SJSA1 (cell line): Measurements from ENCODE around the gene FBP2. TPM values are rescaled to one million over a fixed set of nuclear protein-coding genes. Genes with fewer than 3 reads are reported as not detected.
A peak's percentile ranks its signal among the peaks of the same experiment; 100 is the strongest.
"Not testable (repeated sequence)": the region's sequence is repeated elsewhere in the genome, so short reads cannot be mapped to it uniquely, and the experiment has no call there.

ENCODE experiments used
- DNase-seq, 2 experiments: peaks; one replicate each; pipeline ENCODE4 v3.0.0-alpha.2; 2015 to 2020; ENCODE audit warnings: low spot score in 2 of 2, low read depth in 1 of 2
- H3K27ac ChIP-seq: fragments of 250-450 bp; sonication (Bioruptor Pico); 2 replicates; pipeline ENCODE4 v1.5.1; 2020; ENCODE audit warnings: mild to moderate bottlenecking, moderate library complexity
- H3K27me3 ChIP-seq: fragments of 250-450 bp; sonication (Bioruptor Pico); replicated peaks from 2 replicates; pipeline ENCODE4 v1.5.1; 2020; ENCODE audit warnings: mild to moderate bottlenecking, moderate library complexity
- H3K36me3 ChIP-seq: fragments of 250-450 bp; sonication (Bioruptor Pico); 2 replicates; pipeline ENCODE4 v1.5.1; 2020; ENCODE audit warnings: mild to moderate bottlenecking
- H3K4me1 ChIP-seq: fragments of 250-450 bp; sonication (Bioruptor Pico); replicated peaks from 2 replicates; pipeline ENCODE4 v1.6.1; 2021; ENCODE audit warnings: mild to moderate bottlenecking
- H3K4me3 ChIP-seq: fragments of 250-450 bp; sonication (Bioruptor Pico); 2 replicates; pipeline ENCODE4 v1.5.1; 2020; ENCODE audit warnings: mild to moderate bottlenecking
- H3K9me3 ChIP-seq: fragments of 250-450 bp; sonication (Bioruptor Pico); replicated peaks from 2 replicates; pipeline ENCODE4 v1.5.1; 2020; ENCODE audit warnings: mild to moderate bottlenecking
- total RNA-seq: library from RNA; depleted of rRNA; stranded (reverse); fragments of >200 nt; shearing (Covaris generic); gene quantifications from 2 replicates; pipeline ENCODE4 v1.2.3, GENCODE V29; 2014

The FBP2 gene
- total RNA-seq, 1 experiment from 2014 or later = not detected

- H3K4me1 ChIP-seq = no peaks in the 10 kb centered on the region
- H3K27me3 ChIP-seq = no peaks in the 10 kb centered on the region; the same call in 1 of the 2 replicates
- no peak overlapping the region for H3K27ac ChIP-seq
- no peaks in the 10 kb centered on the region for H3K36me3 ChIP-seq
- no peak for DNase-seq
- no peaks in the 10 kb centered on the region for H3K9me3 ChIP-seq
- H3K4me3 ChIP-seq = no peak overlapping the region
These were observed 5.5 kb upstream of the FBP2 start for GRCh38 chr9:94599102-94599501.

DNA sequence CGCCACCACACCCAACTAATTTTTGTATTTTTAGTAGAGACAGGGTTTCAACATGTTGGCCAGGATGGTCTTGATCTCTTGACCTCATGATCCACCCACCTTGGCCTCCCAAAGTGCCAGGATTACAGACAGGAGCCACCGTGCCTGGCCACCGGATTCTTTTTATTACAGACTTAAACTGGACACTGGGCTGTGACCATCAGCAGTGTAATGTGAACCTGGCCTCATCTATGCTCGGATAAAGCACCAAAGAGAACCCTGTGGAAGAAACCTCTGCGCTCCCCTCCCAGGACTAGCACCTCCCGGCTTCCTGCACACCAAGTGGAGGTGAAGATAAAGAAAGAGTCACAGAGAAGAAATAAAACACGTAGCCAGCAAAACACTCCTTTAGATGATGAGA is 941 bp downstream of the FBP2 start:
- H3K36me3 ChIP-seq, H3K27ac ChIP-seq, H3K4me1 ChIP-seq, H3K9me3 ChIP-seq, H3K4me3 ChIP-seq, H3K27me3 ChIP-seq, DNase-seq: not testable (repeated sequence)

GRCh38 chr9:94591876-94592275 is 1.7 kb downstream of the FBP2 start:
- Histone ChIP-seq H3K36me3 (no peaks in the 10 kb centered on the region), H3K4me1 (peaks cover 4% of the 10 kb centered on the region), H3K9me3 (no peaks in the 10 kb centered on the region), H3K27me3 (no peaks in the 10 kb centered on the region; the same call in 1 of the 2 replicates), H3K4me3 (no peak overlapping the region), H3K27ac (no peak overlapping the region)
- DNase-seq = no peak

DNA sequence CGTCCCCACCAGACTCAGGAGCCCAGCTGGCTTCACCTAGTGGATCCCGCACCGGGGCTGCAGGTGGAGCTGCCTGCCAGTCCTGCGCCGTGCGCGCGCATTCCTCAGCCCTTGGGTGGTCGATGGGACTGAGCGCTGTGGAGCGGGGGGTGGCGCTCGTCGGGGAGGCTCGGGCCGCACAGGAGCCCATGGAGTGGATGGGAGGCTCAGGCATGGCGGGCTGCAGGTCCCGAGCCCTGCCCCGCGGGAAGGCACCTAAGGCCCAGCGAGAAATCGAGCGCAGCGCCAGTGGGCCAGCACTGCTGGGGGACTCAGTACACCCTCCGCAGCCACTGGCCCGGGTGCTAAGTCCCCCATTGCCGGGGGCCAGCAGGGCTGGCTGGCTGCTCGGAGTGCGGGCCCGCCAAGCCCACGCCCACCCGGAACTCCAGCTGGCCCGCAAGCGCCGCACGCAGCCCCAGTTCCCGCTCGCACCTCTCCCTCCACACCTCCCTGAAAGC is 2.5 kb downstream of the FBP2 start:
- not testable (repeated sequence) for H3K9me3 ChIP-seq, H3K4me3 ChIP-seq, H3K4me1 ChIP-seq, H3K27ac ChIP-seq, H3K27me3 ChIP-seq, DNase-seq, H3K36me3 ChIP-seq

- Histone ChIP-seq H3K27ac (no peak overlapping the region), H3K4me1 (peaks cover 10% of the 10 kb centered on the region), H3K27me3 (no peaks in the 10 kb centered on the region), H3K9me3 (no peaks in the 10 kb centered on the region), H3K36me3 (no peaks in the 10 kb centered on the region), H3K4me3 (no peak overlapping the region)
- DNase-seq = no peak
These were observed 4.9 kb downstream of the FBP2 start for GRCh38 chr9:94588681-94589080.

GRCh38 chr9:94586814-94587213 is 6.8 kb downstream of the FBP2 start:
- peaks cover 10% of the 10 kb centered on the region for H3K4me1 ChIP-seq
- DNase-seq = no peak
- peak overlapping the region; percentile 12 for H3K4me3 ChIP-seq
- H3K36me3 ChIP-seq = no peaks in the 10 kb centered on the region
- no peaks in the 10 kb centered on the region for H3K27me3 ChIP-seq
- H3K9me3 ChIP-seq = no peaks in the 10 kb centered on the region
- no peak overlapping the region for H3K27ac ChIP-seq

DNA sequence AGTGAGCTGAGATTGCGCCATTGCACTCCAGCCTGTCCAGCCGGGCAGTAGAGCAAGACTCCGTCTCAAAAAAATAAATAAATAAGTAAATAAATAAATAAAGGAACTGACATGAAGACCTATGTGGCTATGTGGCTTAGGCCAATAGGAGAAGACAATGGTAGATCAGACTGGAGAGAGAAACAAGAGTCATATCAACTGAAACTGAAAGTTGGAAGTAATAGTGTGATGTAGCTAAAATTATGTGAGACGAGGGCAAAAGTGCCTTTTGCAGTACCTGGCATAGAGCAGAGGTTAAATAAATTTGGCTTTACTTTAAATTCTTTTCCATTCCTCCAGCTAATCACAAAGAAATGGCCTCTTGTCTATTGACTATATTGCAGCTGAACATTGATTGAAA is 7.3 kb downstream of the FBP2 start:
- Histone ChIP-seq H3K36me3 (no peaks in the 10 kb centered on the region), H3K27me3 (no peaks in the 10 kb centered on the region), H3K4me3 (peak overlapping the region; percentile 12), H3K9me3 (no peaks in the 10 kb centered on the region), H3K27ac (no peak overlapping the region), H3K4me1 (peaks cover 10% of the 10 kb centered on the region)
- no peak for DNase-seq

DNA sequence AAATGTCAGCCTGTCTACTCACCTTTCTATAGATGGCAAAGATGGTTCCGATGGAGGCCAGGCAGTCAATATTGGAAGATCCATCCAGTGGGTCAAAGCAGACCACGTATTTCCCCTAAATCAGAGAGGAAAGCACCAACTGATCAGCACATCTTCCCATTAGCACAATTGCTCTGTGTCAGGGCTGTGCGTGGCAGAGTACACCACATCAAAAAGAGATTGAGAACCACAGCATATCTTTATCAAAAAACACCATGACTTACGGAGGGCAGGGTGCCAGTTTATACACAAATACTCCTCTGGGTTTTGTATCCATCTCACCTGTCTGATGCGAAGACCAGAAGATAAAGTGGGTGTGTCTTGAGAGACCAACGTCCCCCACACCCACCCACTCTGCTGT is 9.1 kb downstream of the FBP2 start:
- Histone ChIP-seq H3K27ac (no peak overlapping the region), H3K27me3 (no peaks in the 10 kb centered on the region), H3K4me1 (peaks cover 10% of the 10 kb centered on the region), H3K4me3 (no peak overlapping the region), H3K36me3 (no peaks in the 10 kb centered on the region), H3K9me3 (no peaks in the 10 kb centered on the region)
- no peak for DNase-seq

DNA sequence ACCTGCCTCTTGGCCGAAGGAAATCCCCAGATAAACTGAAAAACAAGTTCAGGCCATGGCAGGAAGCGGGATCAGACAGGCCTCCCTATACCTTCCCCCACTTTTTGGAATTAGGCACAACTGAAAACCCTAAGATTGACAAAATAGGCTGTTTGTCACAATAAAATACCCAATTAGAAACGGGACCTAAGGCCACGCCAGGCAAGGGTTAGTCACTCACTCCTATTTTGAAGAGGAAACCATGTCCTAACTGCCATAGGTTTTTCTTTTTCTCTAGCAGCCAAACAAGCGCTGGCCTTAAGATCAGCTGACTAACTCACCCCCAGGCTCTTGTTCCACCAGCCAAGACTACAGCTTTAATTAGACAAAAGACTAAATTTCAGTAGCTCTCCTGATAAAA is 11.9 kb downstream of the FBP2 start:
- no peaks in the 10 kb centered on the region for H3K9me3 ChIP-seq
- H3K27ac ChIP-seq = no peak overlapping the region
- H3K36me3 ChIP-seq = no peaks in the 10 kb centered on the region
- H3K4me3 ChIP-seq = no peak overlapping the region
- peaks cover 4% of the 10 kb centered on the region for H3K4me1 ChIP-seq
- DNase-seq = no peak
- no peaks in the 10 kb centered on the region for H3K27me3 ChIP-seq

DNA sequence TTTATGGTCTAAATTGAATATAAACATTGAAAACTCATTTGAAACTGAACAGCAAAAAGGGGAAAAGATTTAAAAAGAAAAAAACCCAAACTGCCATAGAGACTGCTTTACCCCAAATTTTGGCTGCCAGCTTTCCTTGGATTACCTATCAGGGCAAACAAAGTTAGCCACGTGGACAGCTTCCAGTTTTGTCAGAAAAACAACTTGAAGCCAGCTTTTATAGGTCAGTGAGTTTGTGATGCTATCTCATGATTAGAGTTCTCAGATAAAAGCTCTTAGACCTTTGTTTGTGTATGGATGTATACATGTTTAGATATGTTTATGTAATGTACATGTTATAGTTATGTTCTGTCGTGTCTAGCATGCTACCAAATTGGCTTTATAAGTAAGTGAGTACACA is 16.1 kb downstream of the FBP2 start:
- H3K36me3 ChIP-seq = no peaks in the 10 kb centered on the region
- no peak overlapping the region for H3K27ac ChIP-seq
- no peak for DNase-seq
- H3K4me1 ChIP-seq = no peaks in the 10 kb centered on the region
- no peak overlapping the region for H3K4me3 ChIP-seq
- no peaks in the 10 kb centered on the region; the same call in 1 of the 2 replicates for H3K27me3 ChIP-seq
- H3K9me3 ChIP-seq = no peaks in the 10 kb centered on the region

DNA sequence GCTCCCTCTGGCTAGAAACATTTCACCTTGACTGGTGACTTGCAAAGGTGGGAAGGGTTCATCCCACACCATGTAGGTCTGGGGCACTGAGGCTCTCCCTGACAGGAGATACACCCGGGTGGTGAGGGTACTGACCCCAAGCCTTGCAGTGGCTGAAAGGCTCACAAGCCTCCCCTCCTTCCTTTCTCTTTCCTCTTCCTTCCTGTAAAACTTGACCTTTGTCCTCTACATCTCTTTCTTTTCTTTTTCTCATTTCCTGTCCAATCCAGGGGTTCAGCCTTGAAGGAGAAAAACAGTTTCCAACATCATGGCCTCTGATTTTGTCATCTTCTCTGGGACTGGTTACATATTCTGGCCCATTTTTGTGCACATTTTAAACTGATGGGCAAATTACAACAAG is 16.6 kb downstream of the FBP2 start:
- Histone ChIP-seq H3K4me1 (no peaks in the 10 kb centered on the region), H3K36me3 (no peaks in the 10 kb centered on the region), H3K27ac (no peak overlapping the region), H3K4me3 (no peak overlapping the region), H3K27me3 (no peaks in the 10 kb centered on the region; the same call in 1 of the 2 replicates), H3K9me3 (no peaks in the 10 kb centered on the region)
- no peak for DNase-seq

- Histone ChIP-seq H3K9me3 (no peaks in the 10 kb centered on the region), H3K4me1 (no peaks in the 10 kb centered on the region), H3K27ac (no peak overlapping the region), H3K36me3 (no peaks in the 10 kb centered on the region), H3K4me3 (no peak overlapping the region), H3K27me3 (no peaks in the 10 kb centered on the region; the same call in 1 of the 2 replicates)
- no peak for DNase-seq
These were observed 17.5 kb downstream of the FBP2 start for GRCh38 chr9:94576131-94576530.

DNA sequence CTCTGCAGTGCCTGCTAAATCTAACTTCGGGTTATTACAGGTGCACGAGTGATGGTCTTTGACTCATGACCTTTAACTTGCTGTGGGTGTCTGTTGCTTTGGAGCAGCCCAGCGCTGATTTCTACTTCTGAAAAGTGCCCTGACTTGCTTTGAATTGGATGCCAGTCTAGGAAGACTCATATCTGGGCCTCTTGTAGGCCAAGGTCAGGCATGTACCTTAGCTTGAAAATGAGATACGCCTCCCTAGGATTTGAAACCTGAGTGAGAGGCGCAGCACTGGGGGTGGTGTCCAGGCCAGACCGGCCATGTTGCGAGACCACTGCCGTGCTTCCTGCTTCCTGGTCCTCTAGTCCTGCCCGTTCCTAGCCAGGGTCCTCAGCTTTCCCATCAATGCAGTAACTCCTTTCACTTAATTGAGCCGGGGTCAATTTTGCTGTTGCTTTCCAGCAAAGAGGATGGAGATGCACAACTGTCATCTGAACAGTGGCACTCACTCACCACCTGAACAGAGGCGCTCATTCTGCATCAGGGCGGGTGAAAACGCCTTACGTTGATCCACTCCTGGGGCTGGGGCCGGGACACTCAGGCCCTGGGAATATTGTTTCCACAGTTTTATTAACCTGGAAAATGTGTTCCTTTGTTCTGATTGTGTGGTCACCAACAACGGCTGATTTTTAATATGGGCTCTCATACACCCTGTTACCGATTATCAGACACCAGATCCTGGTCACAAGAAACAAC is 24.5 kb downstream of the FBP2 start:
- Histone ChIP-seq H3K36me3 (no peaks in the 10 kb centered on the region), H3K4me1 (no peaks in the 10 kb centered on the region), H3K9me3 (no peaks in the 10 kb centered on the region), H3K4me3 (no peak overlapping the region), H3K27ac (no peak overlapping the region), H3K27me3 (no peaks in the 10 kb centered on the region)
- no peak for DNase-seq

DNA sequence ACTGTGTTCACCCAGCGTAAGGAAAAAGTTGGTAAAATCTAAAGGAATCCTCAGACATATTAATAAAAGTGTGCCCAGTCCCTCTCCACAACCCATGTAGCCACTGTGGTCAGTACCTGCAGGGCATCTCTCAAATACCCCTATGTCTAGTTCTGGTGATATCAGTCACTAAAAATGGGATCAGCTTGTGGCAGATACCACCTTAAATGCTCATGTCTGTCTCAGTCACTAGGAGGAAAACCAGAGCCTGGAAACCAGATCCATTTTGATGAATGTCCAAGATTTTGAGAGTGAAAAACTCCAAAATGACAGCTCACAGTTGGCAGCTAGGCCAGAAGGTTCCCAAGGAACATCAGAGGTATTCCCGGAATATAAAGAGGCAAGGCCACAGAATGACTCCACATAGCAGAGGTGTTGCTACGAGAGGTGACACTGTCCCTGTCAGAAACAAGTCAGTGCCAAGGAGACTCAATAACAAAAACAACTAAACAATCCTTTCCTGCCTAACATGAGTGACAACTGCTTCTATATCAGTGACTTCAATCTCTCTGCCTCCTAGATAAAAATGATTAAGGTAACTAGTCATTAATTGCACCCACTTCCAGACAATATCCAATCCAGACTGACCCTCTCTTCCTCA is 25.3 kb downstream of the FBP2 start:
- H3K27me3 ChIP-seq = no peaks in the 10 kb centered on the region
- DNase-seq = no peak
- no peak overlapping the region for H3K4me3 ChIP-seq
- no peaks in the 10 kb centered on the region for H3K36me3 ChIP-seq
- no peak overlapping the region for H3K27ac ChIP-seq
- no peaks in the 10 kb centered on the region for H3K4me1 ChIP-seq
- H3K9me3 ChIP-seq = no peaks in the 10 kb centered on the region
